H1 (cell line): Measurements from ENCODE around the gene CCDC8. TPM values are rescaled to one million over a fixed set of nuclear protein-coding genes. Genes with fewer than 3 reads are reported as not detected.

Experiments used
- CHD1 ChIP-seq: IDR thresholded peaks from 2 replicates; pipeline ENCODE4 v1.6.1; 2012; ENCODE audit warnings: low read depth, low read length, improper control_type of control experiment
- EGR1 ChIP-seq: IDR thresholded peaks from 2 replicates; pipeline ENCODE4 v1.6.1; 2011; ENCODE audit warnings: low read depth, low read length, borderline replicate concordance
- RAD21 ChIP-seq, 2 experiments: IDR thresholded peaks in 1 of 2; conservative IDR thresholded peaks in 1 of 2; 2 replicates each; pipeline ENCODE4 v1.6.1; 2011; ENCODE audit warnings: low read depth in 2 of 2, low read length in 2 of 2, improper control_type of control experiment in 1 of 2, inconsistent platforms in 1 of 2, mild to moderate bottlenecking in 1 of 2, moderate library complexity in 1 of 2
- SIRT6 ChIP-seq: IDR thresholded peaks from one replicate; pipeline ENCODE4 v1.7.1; 2012; ENCODE audit warnings: low read length, inconsistent platforms
- SP4 ChIP-seq: IDR thresholded peaks from 2 replicates; pipeline ENCODE4 v1.6.1; 2012; ENCODE audit warnings: low read length, inconsistent platforms
- polyA plus RNA-seq, 7 experiments: library from polyadenylated mRNA; depleted of rRNA in 3 of 7; stranded (reverse) in 5 of 7; unstranded in 2 of 7; fragments of >200 nt in 5 of 7; fragments of 200-250 nt in 2 of 7; gene quantifications; 1 replicate in 5 of 7; 2 replicates in 1 of 7; 4 replicates in 1 of 7; pipeline versions ENCODE4 v1.2.1 to v1.2.3, GENCODE V29; 2011 to 2013; ENCODE audit warnings: missing spikeins in 2 of 7, mixed read lengths in 2 of 7
- total RNA-seq: library from RNA; stranded (reverse); fragmentation: NEBNext Ultra II Directional; extraction: Animal tissue kit (Norgen Biotek cat#: 25700); gene quantifications from 2 replicates; pipeline ENCODE4 v1.2.1, GENCODE V29; 2021
- TF ChIP-seq, protein P1 (sequence below): IDR thresholded peaks from 2 replicates; pipeline ENCODE4 v1.6.1; 2011; ENCODE audit warnings: low read depth, mild to moderate bottlenecking, low read length; ENCODE audit not compliant: insufficient read depth

The CCDC8 gene
- total and polyA plus RNA-seq, 2 of the 8 experiments (the other 6 are each of a cell fraction or from before 2014, with no cell fraction given), result 4.9 to 13.6 TPM

GRCh38 chr19:46426035-46426505 is 12.7 kb upstream of the CCDC8 start (continued):
- no peak for TF ChIP-seq EGR1
- no peak for TF ChIP-seq SIRT6
- TF ChIP-seq RAD21 (IDR thresholded peaks at IDR 0.05 in 1 of 2, conservative IDR thresholded peaks at IDR 0.05 in 1 of 2; ENCODE audit: low read depth in 2 of 2, low read length in 2 of 2), result no peak
- TF ChIP-seq CHD1, result no peak
- no peak for TF ChIP-seq SP4
- TF ChIP-seq, protein P1, sequence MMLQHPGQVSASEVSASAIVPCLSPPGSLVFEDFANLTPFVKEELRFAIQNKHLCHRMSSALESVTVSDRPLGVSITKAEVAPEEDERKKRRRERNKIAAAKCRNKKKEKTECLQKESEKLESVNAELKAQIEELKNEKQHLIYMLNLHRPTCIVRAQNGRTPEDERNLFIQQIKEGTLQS, result no peak
